Retinal pigment epithelial cell (primary cell): ENCODE data around the gene RILPL1.

Source experiments
- DNase-seq: peaks from one replicate; pipeline ENCODE4 v3.0.0-alpha.2; 2010; ENCODE audit warnings: low read depth
- H3K4me3 ChIP-seq: 2 replicates; pipeline ENCODE4 v1.5.1; 2011; ENCODE audit warnings: mild to moderate bottlenecking, low read length, control low read depth, moderate library complexity
- CTCF ChIP-seq: conservative IDR thresholded peaks from 2 replicates; pipeline ENCODE4 v1.5.1; 2011; ENCODE audit warnings: low read depth, low read length, control low read depth, inconsistent platforms

RILPL1 gene

GRCh38 chr12:123445388-123446332 lies 87.9 kb downstream of the RILPL1 start:
- peak; percentile 58 for DNase-seq
- H3K4me3 ChIP-seq = no peak overlapping the region
- no peak for TF ChIP-seq CTCF

- DNase-seq = no peak
- TF ChIP-seq CTCF = no peak
- H3K4me3 ChIP-seq = no peak overlapping the region
Measured at GRCh38 chr12:123444092-123445026, 89.2 kb downstream of the RILPL1 start.

GRCh38 chr12:123442774-123443173 lies 90.7 kb downstream of the RILPL1 start:
- H3K4me3 ChIP-seq = no peak overlapping the region
- TF ChIP-seq CTCF = no peak
- no peak for DNase-seq

DNA sequence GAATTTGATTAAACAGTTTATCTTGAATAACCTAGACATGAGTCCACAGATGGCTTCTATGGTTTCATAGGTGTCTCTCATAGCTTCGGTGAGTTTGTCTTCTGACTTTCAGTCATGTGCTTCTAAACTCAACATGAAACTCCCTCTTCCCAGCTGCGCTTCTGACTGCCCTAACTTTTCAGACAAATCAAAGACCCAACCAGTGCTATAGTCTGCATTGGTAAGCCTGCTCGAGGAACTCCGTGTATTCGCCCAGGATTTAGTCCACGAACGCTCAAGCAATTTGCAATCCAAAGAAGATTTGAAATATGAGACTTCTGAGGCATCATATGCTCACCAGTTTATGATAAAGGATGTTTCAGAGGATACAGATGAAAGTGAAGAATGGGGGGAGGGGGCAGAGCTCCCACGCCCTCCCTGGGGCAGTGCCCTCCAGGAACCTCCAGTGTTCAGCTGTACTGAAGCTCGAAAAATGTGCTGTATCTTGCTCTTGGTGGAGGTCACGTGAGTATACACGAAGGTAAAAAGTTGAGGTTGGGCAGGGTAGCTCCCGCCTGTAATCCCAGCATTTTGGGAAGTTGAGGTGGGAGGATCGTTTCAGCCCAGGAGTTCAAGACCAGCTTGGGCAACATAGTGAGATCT lies 91.9 kb downstream of the RILPL1 start:
- H3K4me3 ChIP-seq = no peak overlapping the region
- no peak for DNase-seq
- no peak for TF ChIP-seq CTCF

GRCh38 chr12:123436017-123436964 lies 97.2 kb downstream of the RILPL1 start, which contains the start of gene RILPL2:
Gene RILPL2, minus strand, starts transcription at chr12:123436684. Its CDS starts 264 bp downstream, at chr12:123436420.
- no peak for DNase-seq
- H3K4me3 ChIP-seq = peak within 1 kb of the TSS; percentile 85
- TF ChIP-seq CTCF = no peak

DNA sequence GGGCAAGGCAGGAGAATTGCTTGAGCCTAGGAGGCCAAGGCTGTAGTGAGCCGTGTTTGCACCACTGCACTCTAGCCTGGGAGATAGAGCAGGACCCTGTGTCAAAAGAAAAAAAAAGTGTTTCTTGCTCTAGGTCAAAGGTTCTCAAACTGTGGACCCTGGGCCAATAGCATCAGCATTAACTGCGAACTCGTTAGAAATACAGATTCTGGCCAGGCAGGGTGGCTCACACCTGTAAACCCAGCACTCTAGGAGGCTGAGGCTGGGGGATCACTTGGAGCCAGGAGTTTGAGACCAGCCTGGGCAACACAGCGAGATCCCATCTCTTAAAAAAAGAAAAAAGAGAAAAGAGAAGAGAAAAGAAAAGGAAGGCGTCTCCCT lies 97.9 kb downstream of the RILPL1 start:
- no peak for TF ChIP-seq CTCF
- DNase-seq = no peak
- H3K4me3 ChIP-seq = peak overlapping the region; percentile 85
